GM12878 (cell line): Measurements from ENCODE around the gene FLNC. TPM values are rescaled to one million over a fixed set of nuclear protein-coding genes. Genes with fewer than 3 reads are reported as not detected.

Source experiments
- ATAC-seq: fragments of 200-7000 bp; cut with Tn5 transposase; 3 replicates; pipeline ENCODE4 v1.9.1; 2020; ENCODE audit warnings: mild to moderate bottlenecking, moderate library complexity
- BruUV-seq: library from RNA; stranded (reverse); fragments of 400-500 nt; replicated peaks from 2 replicates; lab custom pipeline; 2021; lab: Mats Ljungman, UMichigan
- CTCF ChIA-PET: fragments of 300-600 bp; sonication (Branson Sonifier 250); formaldehyde crosslinking; extraction: SDS; loops from one replicate; lab custom pipeline; 2021; ENCODE audit warnings: inconsistent platforms; lab: Yijun Ruan, JAX
- POLR2A ChIA-PET: fragments of 350-600 bp; formaldehyde crosslinking; extraction: SDS; loops from one replicate; lab custom pipeline; 2021; ENCODE audit warnings: inconsistent platforms; lab: Charles Lee
- RAD21 ChIA-PET: fragments of 300-600 bp; sonication (Branson Sonifier 250); formaldehyde crosslinking; loops from one replicate; lab custom pipeline; 2023; ENCODE audit warnings: antibody characterized with exemption; ENCODE audit not compliant: unreplicated experiment; lab: Charles Lee
- SMC1A ChIA-PET: fragments of 300-600 bp; sonication (Branson Sonifier 250); formaldehyde crosslinking; loops from one replicate; lab custom pipeline; 2023; ENCODE audit not compliant: unreplicated experiment, uncharacterized antibody; lab: Charles Lee
- DNase-seq: peaks from one replicate; pipeline ENCODE4 v3.0.0-alpha.2; 2011; ENCODE audit warnings: low read depth, low spot score
- FAIRE-seq: peaks from 3 replicates; lab custom pipeline; 2011; peaks lifted over from hg19 to GRCh38; lab: Jason Lieb, UNC
- H2AFZ ChIP-seq: 2 replicates; pipeline ENCODE4 v1.6.0; 2011; ENCODE audit warnings: low read depth, low read length, control low read depth; ENCODE audit not compliant: control insufficient read depth
- H3K27ac ChIP-seq: 2 replicates; pipeline ENCODE4 v1.5.1; 2011; ENCODE audit warnings: control low read depth; ENCODE audit not compliant: control insufficient read depth, insufficient read depth
- H3K27me3 ChIP-seq, 2 experiments: replicated peaks in 1 of 2; 2 replicates each; pipeline versions ENCODE4 v1.6.0 to v1.6.1; 2011; ENCODE audit warnings: low read length in 1 of 2; ENCODE audit not compliant: control insufficient read depth in 2 of 2, insufficient read depth in 2 of 2
- H3K36me3 ChIP-seq, 2 experiments: 2 replicates each; pipeline ENCODE4 v1.5.1; 2011; ENCODE audit warnings: low read length in 1 of 2; ENCODE audit not compliant: control insufficient read depth in 2 of 2, insufficient read depth in 2 of 2
- H3K4me1 ChIP-seq: 2 replicates; pipeline ENCODE4 v1.6.1; 2011; ENCODE audit warnings: mild to moderate bottlenecking, low read length, moderate library complexity, mixed read lengths; ENCODE audit not compliant: control insufficient read depth, insufficient read depth
- H3K4me2 ChIP-seq: 2 replicates; pipeline ENCODE4 v1.6.0; 2011; ENCODE audit warnings: control low read depth; ENCODE audit not compliant: control insufficient read depth, insufficient read depth
- H3K4me3 ChIP-seq: fragments of 200-600 bp; sonication (generic); 2 replicates; pipeline ENCODE4 v1.5.1; 2016
- H3K79me2 ChIP-seq: 2 replicates; pipeline ENCODE4 v1.6.0; 2011; ENCODE audit warnings: low read length; ENCODE audit not compliant: control insufficient read depth, insufficient read depth
- H3K9ac ChIP-seq: 2 replicates; pipeline ENCODE4 v1.8.0; 2011; ENCODE audit warnings: low read length, control low read depth, mixed read lengths; ENCODE audit not compliant: control insufficient read depth, insufficient read depth
- H3K9me3 ChIP-seq: replicated peaks from 3 replicates; pipeline ENCODE4 v1.5.1; 2011; ENCODE audit warnings: mild to moderate bottlenecking, low read length; ENCODE audit not compliant: control insufficient read depth, insufficient read depth
- H4K20me1 ChIP-seq: 2 replicates; pipeline ENCODE4 v1.6.0; 2011; ENCODE audit not compliant: control insufficient read depth, insufficient read depth
- ASH2L ChIP-seq: fragments of 300-600, 200-600 bp; sonication (generic); IDR thresholded peaks from 2 replicates; pipeline ENCODE4 v1.6.1; 2017; ENCODE audit warnings: low read depth, mild to moderate bottlenecking, borderline replicate concordance
- BACH1 ChIP-seq: fragments of 450-650 bp; IDR thresholded peaks from 2 replicates; pipeline ENCODE4 v1.6.1; 2017; ENCODE audit warnings: mild to moderate bottlenecking, borderline replicate concordance
- IKZF1 ChIP-seq: fragments of 450-650 bp; conservative IDR thresholded peaks from 2 replicates; pipeline ENCODE4 v1.6.1; 2017; ENCODE audit warnings: antibody characterized with exemption, mild to moderate bottlenecking
- IKZF2 ChIP-seq, 2 experiments: fragments of 450-650 bp; IDR thresholded peaks; 2 replicates each; pipeline ENCODE4 v1.6.1; 2017; ENCODE audit warnings: mild to moderate bottlenecking in 2 of 2, moderate library complexity in 2 of 2
- IRF4 ChIP-seq: IDR thresholded peaks from 2 replicates; pipeline ENCODE4 v1.6.1; 2011; ENCODE audit warnings: low read depth, low read length
- KAT2A ChIP-seq: conservative IDR thresholded peaks from 2 replicates; pipeline ENCODE4 v1.6.1; 2011; ENCODE audit warnings: low read depth, low read length; ENCODE audit not compliant: control insufficient read depth
- KLF5 ChIP-seq: fragments of 450-650 bp; IDR thresholded peaks from 2 replicates; pipeline ENCODE4 v1.6.1; 2014; ENCODE audit warnings: mild to moderate bottlenecking; ENCODE audit not compliant: partially characterized antibody
- MTA2 ChIP-seq: fragments of 450-650 bp; IDR thresholded peaks from 2 replicates; pipeline ENCODE4 v1.6.1; 2016; ENCODE audit warnings: low read depth, mild to moderate bottlenecking, moderate library complexity
- MXI1 ChIP-seq: fragments of 150-350 bp; IDR thresholded peaks from 2 replicates; pipeline ENCODE4 v1.6.1; 2011; ENCODE audit warnings: low read depth, mild to moderate bottlenecking, inconsistent platforms, low read length, improper control_type of control experiment
- NFIC ChIP-seq: IDR thresholded peaks from 2 replicates; pipeline ENCODE4 v1.6.1; 2012; ENCODE audit warnings: low read depth, mild to moderate bottlenecking, inconsistent platforms, low read length, moderate library complexity
- PAX8 ChIP-seq: fragments of 450-650 bp; IDR thresholded peaks from 2 replicates; pipeline ENCODE4 v1.6.1; 2017; ENCODE audit warnings: mild to moderate bottlenecking, moderate library complexity
- POLR2AphosphoS5 ChIP-seq: IDR thresholded peaks from 2 replicates; pipeline ENCODE4 v1.6.1; 2011; ENCODE audit warnings: mild to moderate bottlenecking, low read length, inconsistent platforms
- RB1 ChIP-seq: fragments of 450-650 bp; formaldehyde crosslinking; IDR thresholded peaks from 2 replicates; pipeline ENCODE4 v1.6.1; 2017; ENCODE audit warnings: mild to moderate bottlenecking, borderline replicate concordance
- RBBP5 ChIP-seq: fragments of 200-600 bp; sonication (generic); conservative IDR thresholded peaks from 2 replicates; pipeline ENCODE4 v1.6.1; 2016
- SIN3A ChIP-seq: IDR thresholded peaks from 2 replicates; pipeline ENCODE4 v1.6.1; 2012; ENCODE audit warnings: low read depth, low read length, improper control_type of control experiment
- STAT3 ChIP-seq: IDR thresholded peaks from 2 replicates; pipeline ENCODE4 v1.6.1; 2011; ENCODE audit warnings: low read depth, low read length, improper control_type of control experiment
- TARDBP ChIP-seq: IDR thresholded peaks from 2 replicates; pipeline ENCODE4 v1.6.1; 2016; ENCODE audit warnings: borderline replicate concordance
- YBX1 ChIP-seq: fragments of 450-650 bp; IDR thresholded peaks from 2 replicates; pipeline ENCODE4 v1.6.1; 2016; ENCODE audit warnings: antibody characterized with exemption
- WGBS: methylation state at CpG from one replicate; pipeline ENCODE4 v1.1.6; 2016; ENCODE audit warnings: low lambda C conversion rate; ENCODE audit not compliant: insufficient replicate concordance, insufficient coverage; ENCODE audit errors: missing lambda C conversion rate; 5-methylcytosine and 5-hydroxymethylcytosine counted together
- in situ Hi-C: fragments of 300-500 bp; cut with MboI; formaldehyde crosslinking; loops from 9 replicates; pipeline ENCODE4 v1.14.3; 2018; ENCODE audit warnings: mixed read lengths
- intact Hi-C: fragments of 100-400 bp; cut with micrococcal nuclease; formaldehyde crosslinking; loops from one replicate; pipeline ENCODE4 v1.14.2; 2022; ENCODE audit not compliant: unreplicated experiment
- polyA plus RNA-seq, 11 experiments: library from polyadenylated mRNA; depleted of rRNA in 4 of 11; unstranded in 6 of 11; stranded (reverse) in 5 of 11; fragments of >200 nt; fragmentation: Nextera tagmentation in 4 of 11; fragmentation: Illumina TruSeq in 1 of 11; extraction: Ambion mirVana in 4 of 11; extraction: Trizol in 1 of 11; gene quantifications; 1 replicate in 1 of 11; 2 replicates in 10 of 11; pipeline versions ENCODE4 v1.2.1 to v1.2.3, GENCODE V29; 2011 to 2016; ENCODE audit warnings: inconsistent platforms in 2 of 11, missing spikeins in 2 of 11, low read depth in 1 of 11
- total RNA-seq, 4 experiments: library from RNA; depleted of rRNA in 3 of 4; stranded (reverse); fragments of >200 nt in 3 of 4; fragmentation: Illumina TruSeq in 1 of 4; extraction: Trizol in 1 of 4; gene quantifications; 2 replicates each; pipeline versions ENCODE4 v1.2.1 to v1.2.3, GENCODE V29; 2013 to 2021
- TF ChIP-seq, protein P1 (sequence below): fragments of 450-650 bp; IDR thresholded peaks from 2 replicates; pipeline ENCODE4 v1.6.1; 2016; ENCODE audit warnings: mild to moderate bottlenecking

Gene FLNC
- total and polyA plus RNA-seq, 10 of the 15 experiments (the other 5 are each of a cell fraction or from before 2014, with no cell fraction given), result 0.01 to 0.21 (median 0.06) TPM; not detected in 3

DNA sequence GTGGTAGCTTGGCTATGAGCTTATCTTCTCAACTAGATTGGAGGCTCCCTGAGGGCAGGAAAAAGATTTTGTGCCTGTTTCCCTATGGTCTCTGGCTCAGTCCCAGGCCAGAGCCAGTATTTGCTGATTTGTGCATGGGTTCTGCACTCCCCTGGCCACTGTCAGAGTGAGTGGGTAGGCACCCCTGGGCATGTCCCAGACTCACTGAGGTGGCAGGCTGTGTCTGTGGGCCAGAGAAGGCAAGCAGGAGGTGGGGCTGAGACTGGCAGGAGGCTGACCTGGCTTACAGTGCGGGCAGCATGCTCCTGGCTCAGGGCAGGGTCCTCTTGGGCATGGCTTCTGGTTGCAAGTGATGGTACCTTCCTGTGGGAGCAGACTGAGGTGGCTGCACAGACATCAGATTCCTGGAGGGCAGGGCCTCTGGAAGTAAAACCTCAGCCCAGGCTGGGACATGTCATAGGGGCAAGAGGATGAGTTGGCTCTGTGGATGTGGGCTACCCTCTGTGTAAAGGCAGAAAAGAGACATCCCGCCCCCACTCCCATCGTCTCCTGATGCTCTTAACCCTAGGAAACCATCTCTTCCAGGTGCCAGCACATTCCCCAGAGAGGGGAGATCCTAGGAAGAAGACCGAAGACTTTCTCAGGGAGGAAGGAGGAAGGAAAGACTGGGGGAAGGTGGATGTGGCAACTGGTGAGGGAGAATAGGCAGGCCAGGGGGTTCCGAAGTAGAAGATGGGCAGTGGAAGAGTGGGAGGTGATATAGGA, 76.0 kb downstream of the FLNC start:
- Histone ChIP-seq H3K4me1 (peaks cover 7% of the 10 kb centered on the region), H3K4me2 (no peak overlapping the region), H3K9me3 (no peaks in the 10 kb centered on the region), H3K4me3 (no peak overlapping the region), H4K20me1 (no peaks in the 10 kb centered on the region), H3K36me3 (no peaks in the 10 kb centered on the region), H3K79me2 (no peaks in the 10 kb centered on the region), H3K27me3 (no peaks in the 10 kb centered on the region), H3K9ac (no peak overlapping the region), H3K27ac (no peak overlapping the region), H2AFZ (no peak overlapping the region)
- POLR2A ChIA-PET, result no interaction called here
- CTCF ChIA-PET, result interaction anchor here (1.8 kb wide), 1 partner anchor 41 kb away, joined by 4 read pairs; no protein-coding TSS in a partner anchor
- FAIRE-seq (no peak), ATAC-seq (no peak), DNase-seq (no peak)
- TF ChIP-seq SIN3A, result no peak
- TF ChIP-seq IKZF1, result no peak
- TF ChIP-seq MXI1, result no peak
- TF ChIP-seq RB1, result no peak
- no peak for TF ChIP-seq STAT3
- no peak for TF ChIP-seq KAT2A
- no peak for TF ChIP-seq TARDBP
- no peak for TF ChIP-seq IKZF2 (IDR thresholded peaks at IDR 0.05)
- no peak for TF ChIP-seq YBX1
- TF ChIP-seq, protein P1, sequence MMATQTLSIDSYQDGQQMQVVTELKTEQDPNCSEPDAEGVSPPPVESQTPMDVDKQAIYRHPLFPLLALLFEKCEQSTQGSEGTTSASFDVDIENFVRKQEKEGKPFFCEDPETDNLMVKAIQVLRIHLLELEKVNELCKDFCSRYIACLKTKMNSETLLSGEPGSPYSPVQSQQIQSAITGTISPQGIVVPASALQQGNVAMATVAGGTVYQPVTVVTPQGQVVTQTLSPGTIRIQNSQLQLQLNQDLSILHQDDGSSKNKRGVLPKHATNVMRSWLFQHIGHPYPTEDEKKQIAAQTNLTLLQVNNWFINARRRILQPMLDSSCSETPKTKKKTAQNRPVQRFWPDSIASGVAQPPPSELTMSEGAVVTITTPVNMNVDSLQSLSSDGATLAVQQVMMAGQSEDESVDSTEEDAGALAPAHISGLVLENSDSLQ, result no peak
- TF ChIP-seq ASH2L, result no peak
- TF ChIP-seq POLR2AphosphoS5, result no peak
- no peak for TF ChIP-seq NFIC
- TF ChIP-seq IRF4, result no peak
- TF ChIP-seq PAX8, result no peak
- no peak for TF ChIP-seq RBBP5
- TF ChIP-seq KLF5, result no peak
- no peak for TF ChIP-seq BACH1
- TF ChIP-seq MTA2, result no peak
- in situ Hi-C loops (loop anchor here (5.0 kb wide), 2 partner anchors 186 to 306 kb away; no protein-coding TSS in a partner anchor), intact Hi-C loops (no loop called here)
- no TSS peak for BruUV-seq
- 60% methylated on average over 5 of the region's 5 CpGs for WGBS
- SMC1A ChIA-PET, result no interaction called here
- RAD21 ChIA-PET, result interaction anchor here (1.1 kb wide), 1 partner anchor 184 kb away, joined by 5 read pairs; no protein-coding TSS in a partner anchor
